Skeletal muscle satellite cell (primary cell): ENCODE results near the gene ABLIM1. TPM values are rescaled to one million over a fixed set of nuclear protein-coding genes. Genes with fewer than 3 reads are reported as not detected.
"Not testable (repeated sequence)": the region's sequence is repeated elsewhere in the genome, so short reads cannot be mapped to it uniquely, and the experiment has no call there.

ENCODE experiments used
- H3K27me3 ChIP-seq: 2 replicates; pipeline ENCODE4 v1.7.0; 2013; ENCODE audit warnings: low read length; ENCODE audit not compliant: control insufficient read depth, insufficient read depth
- H3K36me3 ChIP-seq: 2 replicates; pipeline ENCODE4 v1.7.0; 2013; ENCODE audit warnings: mild to moderate bottlenecking, control low read depth, low read length; ENCODE audit not compliant: insufficient read depth
- H3K4me1 ChIP-seq: 2 replicates; pipeline ENCODE4 v1.7.0; 2013; ENCODE audit warnings: low read length; ENCODE audit not compliant: control insufficient read depth, insufficient read depth
- H3K4me2 ChIP-seq: 2 replicates; pipeline ENCODE4 v1.7.0; 2013; ENCODE audit warnings: mild to moderate bottlenecking, low read length
- H3K4me3 ChIP-seq: 2 replicates; pipeline ENCODE4 v1.7.0; 2013; ENCODE audit warnings: low read length
- H3K9ac ChIP-seq: 2 replicates; pipeline ENCODE4 v1.7.0; 2013; ENCODE audit warnings: mild to moderate bottlenecking, low read depth, low read length, moderate library complexity
- H3K9me3 ChIP-seq: replicated peaks from 2 replicates; pipeline ENCODE4 v1.7.0; 2013; ENCODE audit warnings: mild to moderate bottlenecking, control low read depth, low read length
- total RNA-seq: library from RNA; depleted of rRNA; stranded (reverse); fragments of >200 nt; gene quantifications from 2 replicates; pipeline ENCODE4 v1.2.3, GENCODE V29; 2012; rRNA removed

Gene ABLIM1
- 0.76 and 2.0 TPM in 2 replicates for total RNA-seq

DNA sequence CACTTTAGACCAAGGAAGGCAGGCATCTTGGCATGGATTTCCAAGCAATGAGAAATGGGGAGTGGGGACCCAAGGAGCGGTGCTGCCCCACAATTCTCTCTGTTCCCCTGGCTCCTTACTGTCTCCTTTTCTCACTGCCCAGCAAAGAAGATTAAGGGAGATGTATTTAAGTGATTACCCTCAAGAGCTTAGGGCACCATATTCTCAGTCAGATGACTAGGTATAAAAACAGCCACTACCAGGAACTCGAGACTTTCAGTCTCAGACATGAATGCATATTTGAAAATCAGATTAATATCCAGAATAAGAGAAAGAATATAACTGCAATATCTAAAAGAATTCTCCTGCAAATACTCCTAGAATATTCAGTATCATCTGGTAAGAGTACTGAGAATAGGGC lies at the start of gene ABLIM1:
Gene ABLIM1 (minus strand): TSS at position 101 of the 400 bp plus-strand sequence. CDS start 75 bp downstream, at position 26.
- no peak within 1 kb of the TSS for H3K4me2 ChIP-seq
- no peak within 1 kb of the TSS for H3K4me3 ChIP-seq
- peaks cover 17% of the 10 kb centered on the region for H3K27me3 ChIP-seq
- H3K9me3 ChIP-seq: no peaks in the 10 kb centered on the region
- H3K4me1 ChIP-seq: no peaks in the 10 kb centered on the region
- H3K36me3 ChIP-seq: no peaks in the 10 kb centered on the region
- H3K9ac ChIP-seq: no peak within 1 kb of the TSS

DNA sequence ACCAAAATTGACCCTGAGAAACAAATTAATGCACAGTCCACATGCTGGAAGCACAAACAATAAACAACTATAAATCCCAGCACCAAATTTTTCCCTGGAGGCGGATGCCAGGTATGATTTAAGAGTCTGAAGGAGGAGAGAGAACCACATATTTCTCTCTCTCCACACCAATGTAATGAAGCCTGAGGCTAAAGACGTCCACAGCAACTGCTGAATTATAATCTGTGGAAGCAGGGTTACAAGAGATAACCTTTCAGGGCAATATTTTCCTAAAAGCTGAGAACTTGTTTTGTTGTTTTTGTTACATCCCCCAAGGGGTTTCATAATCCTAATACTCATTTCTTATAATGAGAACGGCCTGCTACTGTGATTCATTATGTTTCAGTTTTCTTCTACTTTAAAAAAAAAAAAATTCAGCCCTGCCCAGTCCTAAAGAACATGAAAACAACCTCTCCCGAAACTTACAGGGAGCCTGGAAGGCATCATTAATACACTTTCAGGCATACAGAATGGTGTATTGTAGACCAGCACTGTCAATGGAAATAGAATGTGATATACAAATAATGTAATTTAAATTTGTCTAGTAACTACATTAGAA lies 48.5 kb upstream of the ABLIM1 start:
- H3K4me2 ChIP-seq: no peak overlapping the region
- H3K9ac ChIP-seq: no peak overlapping the region
- no peak overlapping the region for H3K4me3 ChIP-seq
- H3K27me3 ChIP-seq: peaks cover 22% of the 10 kb centered on the region
- H3K9me3 ChIP-seq: no peaks in the 10 kb centered on the region
- no peaks in the 10 kb centered on the region for H3K36me3 ChIP-seq
- peaks cover 17% of the 10 kb centered on the region for H3K4me1 ChIP-seq

DNA sequence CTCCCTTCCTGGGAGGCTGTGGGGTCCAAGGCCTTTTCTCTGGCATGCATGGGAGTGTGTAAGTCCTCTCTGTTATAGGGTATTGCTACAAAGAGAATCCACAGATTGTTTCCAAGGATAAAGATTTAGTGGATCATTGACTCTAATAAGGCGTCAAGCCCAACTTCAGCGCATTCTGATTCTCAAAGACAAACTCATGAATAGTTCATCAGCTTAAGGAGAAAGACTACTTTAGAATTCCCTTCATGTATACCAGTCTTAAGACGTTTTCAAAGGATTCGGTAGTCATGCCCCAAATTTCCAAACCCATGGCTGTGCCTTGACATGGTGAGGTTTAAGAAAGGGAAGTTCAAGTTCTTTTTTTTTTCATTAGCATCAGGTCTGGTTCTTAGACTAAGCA lies 46.6 kb upstream of the ABLIM1 start:
- H3K9ac ChIP-seq: no peak overlapping the region
- no peaks in the 10 kb centered on the region for H3K36me3 ChIP-seq
- no peaks in the 10 kb centered on the region for H3K9me3 ChIP-seq
- peaks cover 22% of the 10 kb centered on the region for H3K27me3 ChIP-seq
- peaks cover 14% of the 10 kb centered on the region for H3K4me1 ChIP-seq
- H3K4me3 ChIP-seq: no peak overlapping the region
- H3K4me2 ChIP-seq: no peak overlapping the region

DNA sequence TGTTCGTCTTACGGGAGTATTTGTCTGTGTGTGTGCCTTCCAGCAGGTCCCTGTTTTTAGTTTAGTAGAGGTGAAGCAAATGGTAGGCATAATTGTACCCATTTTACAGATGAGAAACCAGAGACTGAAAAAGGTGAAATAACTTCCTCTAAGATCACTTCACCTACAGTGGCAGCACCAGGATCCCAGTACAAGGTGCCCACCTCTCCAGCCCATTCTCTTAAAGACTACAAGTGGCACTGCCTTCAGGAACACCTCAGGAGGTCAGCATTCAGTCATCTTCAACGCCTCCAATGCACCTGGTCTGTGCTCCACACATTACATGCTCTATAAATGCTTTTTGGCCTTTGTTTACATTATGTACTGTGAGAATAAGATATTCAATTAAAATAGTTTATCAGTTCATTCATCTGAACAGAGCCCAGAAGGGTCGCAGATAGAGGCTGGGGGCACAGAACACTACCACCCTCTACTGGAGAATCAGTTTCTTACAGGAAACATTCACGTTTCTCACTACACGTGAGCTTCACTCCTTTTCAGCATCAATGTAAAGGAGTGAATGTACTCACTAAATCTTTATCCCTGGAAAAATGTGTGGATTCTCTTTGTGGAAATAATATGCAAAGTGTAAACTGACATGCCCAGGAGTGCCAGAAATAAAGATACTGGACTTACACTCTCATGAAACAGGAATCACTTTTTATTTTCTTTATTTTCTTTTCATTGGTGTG lies 45.5 kb upstream of the ABLIM1 start:
- H3K9ac ChIP-seq: no peak overlapping the region
- peaks cover 10% of the 10 kb centered on the region for H3K4me1 ChIP-seq
- H3K27me3 ChIP-seq: peaks cover 22% of the 10 kb centered on the region
- no peaks in the 10 kb centered on the region for H3K36me3 ChIP-seq
- no peak overlapping the region for H3K4me3 ChIP-seq
- no peak overlapping the region for H3K4me2 ChIP-seq
- H3K9me3 ChIP-seq: no peaks in the 10 kb centered on the region

DNA sequence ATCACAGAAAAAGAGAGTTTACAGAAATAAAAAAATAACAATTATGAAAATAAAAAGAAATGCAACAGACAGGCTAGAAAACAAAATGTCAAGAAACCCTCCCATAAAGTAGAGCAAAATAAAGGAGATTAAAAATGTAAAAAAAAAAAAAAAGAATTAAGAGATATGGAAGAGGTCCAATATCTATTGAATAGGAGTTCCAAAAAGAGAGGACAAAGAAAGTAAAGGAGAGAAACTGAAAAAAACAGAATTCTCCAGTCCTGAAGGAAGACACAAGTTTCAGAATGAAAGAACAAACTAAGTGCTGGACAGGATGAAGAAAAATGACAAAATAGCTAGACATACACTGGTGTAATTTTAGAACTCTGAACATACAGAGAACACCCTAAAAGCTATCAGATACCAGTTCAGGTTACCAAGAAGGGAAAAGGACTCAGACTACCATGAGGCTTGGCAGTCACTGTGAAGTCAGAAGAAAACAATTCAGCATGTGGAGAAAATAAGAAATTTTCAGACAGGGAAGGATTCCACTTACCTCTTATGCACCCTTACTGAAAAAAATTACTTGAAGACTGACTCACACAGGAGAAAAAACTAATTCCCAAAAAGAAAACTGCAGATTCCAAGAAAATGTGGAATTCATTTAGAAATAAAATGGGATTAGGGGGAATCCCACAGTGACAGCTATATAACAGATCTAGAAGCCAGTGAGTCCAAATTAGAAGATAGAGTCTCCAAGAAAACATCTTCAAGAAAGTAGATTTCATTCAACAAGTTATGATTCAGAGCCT lies 40.4 kb upstream of the ABLIM1 start:
- Histone ChIP-seq H3K9me3 (no peaks in the 10 kb centered on the region), H3K4me2 (no peak overlapping the region), H3K9ac (peak overlapping the region; percentile 23), H3K36me3 (no peaks in the 10 kb centered on the region), H3K4me3 (no peak overlapping the region), H3K4me1 (peaks cover 29% of the 10 kb centered on the region), H3K27me3 (no peaks in the 10 kb centered on the region)

DNA sequence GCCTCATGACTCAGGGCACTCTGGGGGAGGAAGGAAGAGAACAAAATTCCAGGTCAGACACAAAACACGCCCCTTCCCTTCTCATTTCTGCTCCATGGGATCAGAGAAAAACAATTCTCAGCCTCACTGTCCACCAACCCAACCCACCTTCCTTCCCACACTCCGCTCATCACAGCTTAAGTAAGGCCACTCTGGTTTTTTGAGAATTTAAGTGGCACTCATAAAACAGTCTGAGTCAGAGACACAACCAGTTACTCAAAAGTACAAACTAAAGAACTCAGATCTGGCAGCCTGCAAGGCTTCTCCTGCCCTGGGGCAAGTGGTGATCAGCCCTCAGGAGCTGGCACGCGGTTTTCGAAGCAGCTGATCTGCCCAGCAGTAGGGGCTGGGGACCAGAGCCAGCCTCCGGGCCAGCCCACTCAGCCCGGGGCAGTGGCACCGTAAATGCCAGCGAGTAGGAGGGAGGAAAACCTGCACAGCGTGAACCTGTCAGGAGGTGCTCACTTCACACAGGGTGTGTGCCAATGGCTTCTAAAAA lies 39.1 kb upstream of the ABLIM1 start:
- Histone ChIP-seq H3K4me3 (no peak overlapping the region), H3K9me3 (no peaks in the 10 kb centered on the region), H3K9ac (peak overlapping the region; percentile 13), H3K36me3 (no peaks in the 10 kb centered on the region), H3K27me3 (no peaks in the 10 kb centered on the region), H3K4me2 (peak overlapping the region; percentile 48), H3K4me1 (peaks cover 29% of the 10 kb centered on the region)

DNA sequence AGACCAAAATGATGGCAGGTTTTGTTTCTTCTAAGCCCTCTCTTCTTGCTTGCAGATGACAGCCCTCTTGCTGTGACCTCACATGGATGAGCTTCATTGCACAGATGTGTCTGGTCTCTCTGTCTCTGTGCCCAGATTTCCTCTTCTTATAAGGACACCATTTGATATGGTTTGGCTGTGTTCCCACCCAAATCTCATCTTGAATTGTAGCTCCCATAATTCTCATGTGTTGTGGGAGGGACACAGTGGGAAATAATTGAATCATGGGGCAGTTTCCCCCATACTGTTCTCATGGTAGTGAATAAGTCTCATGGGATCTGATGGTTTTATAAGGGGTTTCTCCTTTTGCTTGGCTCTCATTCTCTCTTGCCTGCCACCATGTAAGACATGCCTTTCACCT lies 38.2 kb upstream of the ABLIM1 start:
- H3K4me2 ChIP-seq, H3K27me3 ChIP-seq, H3K9ac ChIP-seq, H3K36me3 ChIP-seq, H3K9me3 ChIP-seq, H3K4me3 ChIP-seq: not testable (repeated sequence)
- H3K4me1 ChIP-seq: peaks cover 36% of the 10 kb centered on the region

DNA sequence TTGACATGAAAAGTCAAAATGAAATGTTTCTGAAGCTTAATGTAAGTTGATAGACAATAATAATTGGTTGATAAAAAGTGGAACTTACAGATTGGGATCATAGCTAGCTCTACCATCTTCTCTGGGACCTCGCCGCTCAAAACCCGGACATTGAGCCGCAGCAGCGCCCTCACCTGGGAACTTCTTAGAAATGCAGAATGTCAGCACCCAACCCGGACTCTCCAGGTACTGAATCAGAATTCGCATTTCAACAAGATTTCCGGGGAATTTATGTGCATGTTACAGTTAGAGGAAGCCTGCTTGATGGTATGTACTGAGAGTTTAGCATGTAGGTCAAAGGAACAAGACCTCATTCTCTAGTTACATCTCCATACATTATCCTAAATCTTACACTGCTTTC lies 36.7 kb upstream of the ABLIM1 start:
- no peak overlapping the region for H3K4me2 ChIP-seq
- no peak overlapping the region for H3K9ac ChIP-seq
- H3K4me1 ChIP-seq: peaks cover 42% of the 10 kb centered on the region
- H3K4me3 ChIP-seq: no peak overlapping the region
- H3K36me3 ChIP-seq: no peaks in the 10 kb centered on the region
- H3K9me3 ChIP-seq: no peaks in the 10 kb centered on the region
- H3K27me3 ChIP-seq: no peaks in the 10 kb centered on the region

DNA sequence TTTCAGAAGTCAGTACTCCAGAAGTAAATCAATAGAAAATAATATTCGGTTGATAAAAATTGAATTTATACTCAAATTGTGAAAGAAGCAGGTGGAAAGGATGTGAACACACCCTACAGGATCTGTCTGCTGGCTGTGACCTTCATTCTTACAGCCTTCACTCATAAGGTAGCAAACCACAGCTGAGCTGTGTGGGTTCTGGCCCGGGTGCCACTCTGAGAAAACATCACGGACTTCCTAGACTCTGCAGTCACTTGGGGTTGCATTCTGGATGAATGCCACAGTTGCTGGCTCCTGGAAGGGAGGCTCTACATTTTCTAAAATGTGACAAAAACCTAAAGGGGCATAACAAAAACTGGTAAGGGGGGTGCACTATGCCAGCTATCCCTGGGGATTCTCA lies 36.0 kb upstream of the ABLIM1 start:
- Histone ChIP-seq H3K9ac (no peak overlapping the region), H3K4me1 (peaks cover 42% of the 10 kb centered on the region), H3K36me3 (no peaks in the 10 kb centered on the region), H3K4me3 (no peak overlapping the region), H3K4me2 (no peak overlapping the region), H3K27me3 (no peaks in the 10 kb centered on the region), H3K9me3 (no peaks in the 10 kb centered on the region)

DNA sequence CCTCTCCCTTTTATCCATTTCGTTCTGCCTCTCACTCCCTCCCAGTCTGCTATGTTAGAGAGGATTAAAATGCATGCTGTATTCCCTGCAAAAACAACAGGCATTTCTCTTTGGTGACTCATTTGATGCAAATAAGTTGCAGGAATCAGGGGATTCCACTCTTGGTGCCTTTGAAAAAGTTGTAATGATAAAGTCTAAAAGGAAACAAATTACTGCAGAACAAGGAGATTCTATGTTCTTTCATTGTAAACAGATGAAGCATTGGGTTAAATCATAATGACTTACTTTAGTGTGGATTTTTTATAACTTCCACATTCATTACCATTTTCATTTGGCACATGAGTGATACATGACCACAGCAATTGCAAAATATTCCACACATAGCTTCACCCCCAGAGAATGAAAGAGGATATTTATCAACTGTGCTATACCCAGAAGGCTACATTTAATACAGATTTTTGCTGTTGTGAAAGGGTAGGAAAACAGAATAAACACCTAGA lies 33.4 kb upstream of the ABLIM1 start:
- Histone ChIP-seq H3K36me3 (no peaks in the 10 kb centered on the region), H3K27me3 (no peaks in the 10 kb centered on the region), H3K9me3 (no peaks in the 10 kb centered on the region), H3K4me3 (no peak overlapping the region), H3K4me2 (peak overlapping the region; percentile 12), H3K4me1 (peaks cover 18% of the 10 kb centered on the region), H3K9ac (no peak overlapping the region)

DNA sequence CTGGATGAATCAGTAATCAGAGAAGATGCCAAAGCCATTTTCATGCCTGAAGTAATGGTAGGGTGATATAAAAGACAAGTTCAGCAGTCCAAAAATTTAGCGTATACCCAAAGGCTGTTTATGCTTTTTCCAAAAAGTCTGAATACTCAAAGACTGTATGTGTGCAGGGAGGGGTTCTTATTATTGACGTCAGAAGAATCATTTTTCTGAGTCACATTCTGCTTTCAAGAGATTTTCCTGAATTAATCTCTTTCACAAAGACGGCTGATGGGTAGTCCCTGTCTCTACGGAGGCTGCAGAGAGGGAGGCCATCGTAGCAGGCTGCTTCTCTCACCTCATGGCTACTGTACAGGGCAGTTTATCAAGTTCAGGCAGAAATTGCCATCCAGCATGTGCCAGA lies 30.7 kb upstream of the ABLIM1 start:
- Histone ChIP-seq H3K36me3 (no peaks in the 10 kb centered on the region), H3K4me3 (no peak overlapping the region), H3K27me3 (no peaks in the 10 kb centered on the region), H3K9ac (no peak overlapping the region), H3K9me3 (no peaks in the 10 kb centered on the region), H3K4me2 (no peak overlapping the region), H3K4me1 (peaks cover 32% of the 10 kb centered on the region)
